ENCODE measurements around the gene FTO.

DNA sequence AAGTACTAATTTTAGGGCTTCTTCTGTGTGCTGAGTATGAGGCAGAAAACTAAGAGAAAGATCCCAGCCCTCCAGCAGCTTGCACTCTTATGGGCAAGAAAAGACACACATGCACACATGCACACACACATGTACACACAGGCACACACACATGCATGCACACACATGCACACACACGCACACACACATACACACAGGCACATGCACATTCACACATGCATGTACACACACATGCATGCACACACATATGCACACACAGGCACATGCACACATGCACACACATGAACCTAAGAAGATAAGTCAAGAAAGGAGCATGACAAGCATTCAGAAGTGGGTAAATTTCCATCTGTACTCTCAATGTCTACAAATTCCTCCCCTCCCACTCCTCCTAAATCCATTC lies 452.4 kb downstream of the FTO start:
- TF ChIP-seq EZH2phosphoT487 (IDR thresholded peaks at IDR 0.05; ENCODE audit: low read length) = no peak
- TF ChIP-seq, protein P1, sequence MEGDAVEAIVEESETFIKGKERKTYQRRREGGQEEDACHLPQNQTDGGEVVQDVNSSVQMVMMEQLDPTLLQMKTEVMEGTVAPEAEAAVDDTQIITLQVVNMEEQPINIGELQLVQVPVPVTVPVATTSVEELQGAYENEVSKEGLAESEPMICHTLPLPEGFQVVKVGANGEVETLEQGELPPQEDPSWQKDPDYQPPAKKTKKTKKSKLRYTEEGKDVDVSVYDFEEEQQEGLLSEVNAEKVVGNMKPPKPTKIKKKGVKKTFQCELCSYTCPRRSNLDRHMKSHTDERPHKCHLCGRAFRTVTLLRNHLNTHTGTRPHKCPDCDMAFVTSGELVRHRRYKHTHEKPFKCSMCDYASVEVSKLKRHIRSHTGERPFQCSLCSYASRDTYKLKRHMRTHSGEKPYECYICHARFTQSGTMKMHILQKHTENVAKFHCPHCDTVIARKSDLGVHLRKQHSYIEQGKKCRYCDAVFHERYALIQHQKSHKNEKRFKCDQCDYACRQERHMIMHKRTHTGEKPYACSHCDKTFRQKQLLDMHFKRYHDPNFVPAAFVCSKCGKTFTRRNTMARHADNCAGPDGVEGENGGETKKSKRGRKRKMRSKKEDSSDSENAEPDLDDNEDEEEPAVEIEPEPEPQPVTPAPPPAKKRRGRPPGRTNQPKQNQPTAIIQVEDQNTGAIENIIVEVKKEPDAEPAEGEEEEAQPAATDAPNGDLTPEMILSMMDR (IDR thresholded peaks at IDR 0.05; ENCODE audit: low read length) = no peak
